HS-27A (cell line): ENCODE measurements around the gene GNGT2.
"Not testable (repeated sequence)": the region's sequence is repeated elsewhere in the genome, so short reads cannot be mapped to it uniquely, and the experiment has no call there.

Source experiments
- DNase-seq: peaks from one replicate; pipeline ENCODE4 v3.0.0-alpha.2; 2012; ENCODE audit warnings: low read depth, missing footprints

The GNGT2 gene

DNA sequence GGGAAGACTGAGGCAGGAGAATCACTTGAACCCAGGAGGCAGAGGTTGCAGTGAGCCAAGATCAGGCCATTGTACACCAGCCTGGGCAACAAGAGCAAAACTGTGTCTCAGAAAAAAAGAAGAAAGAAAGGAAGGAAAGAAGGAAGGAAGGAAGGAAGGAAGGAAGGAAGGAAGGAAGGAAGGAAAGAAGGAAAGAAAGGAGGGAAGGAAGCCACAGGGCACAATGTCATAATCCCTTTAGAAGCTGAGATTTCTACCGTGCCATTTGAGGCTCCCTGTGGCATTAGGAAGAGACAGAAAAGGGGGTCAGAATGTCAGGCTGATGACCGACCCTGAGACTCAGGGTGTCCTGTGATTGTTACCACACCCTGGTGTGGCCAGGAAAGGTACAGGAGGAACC lies 6.6 kb downstream of the GNGT2 start:
- DNase-seq: no peak

DNA sequence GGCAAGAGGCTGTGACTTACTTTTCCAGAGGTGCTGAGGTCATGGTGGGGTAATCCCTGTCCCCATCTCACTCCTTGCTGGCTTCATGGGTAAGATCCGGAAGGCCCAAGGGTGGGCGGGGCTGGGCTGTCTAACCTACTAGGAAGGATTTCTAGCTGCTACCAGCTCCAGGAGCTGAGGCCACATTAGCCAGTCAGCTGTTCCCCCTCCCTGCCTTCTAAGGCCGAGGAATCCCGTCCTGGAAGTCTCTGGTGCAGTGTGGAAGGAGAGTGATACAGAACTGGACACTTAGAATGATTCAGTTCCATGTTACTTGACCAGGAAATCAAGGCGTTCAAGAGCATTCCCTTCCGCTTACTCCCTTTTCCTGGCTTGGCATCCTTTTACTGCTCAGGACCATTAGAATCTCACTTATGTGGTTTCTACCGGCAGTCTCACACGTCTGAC lies 8.9 kb downstream of the GNGT2 start:
- DNase-seq: no peak

DNA sequence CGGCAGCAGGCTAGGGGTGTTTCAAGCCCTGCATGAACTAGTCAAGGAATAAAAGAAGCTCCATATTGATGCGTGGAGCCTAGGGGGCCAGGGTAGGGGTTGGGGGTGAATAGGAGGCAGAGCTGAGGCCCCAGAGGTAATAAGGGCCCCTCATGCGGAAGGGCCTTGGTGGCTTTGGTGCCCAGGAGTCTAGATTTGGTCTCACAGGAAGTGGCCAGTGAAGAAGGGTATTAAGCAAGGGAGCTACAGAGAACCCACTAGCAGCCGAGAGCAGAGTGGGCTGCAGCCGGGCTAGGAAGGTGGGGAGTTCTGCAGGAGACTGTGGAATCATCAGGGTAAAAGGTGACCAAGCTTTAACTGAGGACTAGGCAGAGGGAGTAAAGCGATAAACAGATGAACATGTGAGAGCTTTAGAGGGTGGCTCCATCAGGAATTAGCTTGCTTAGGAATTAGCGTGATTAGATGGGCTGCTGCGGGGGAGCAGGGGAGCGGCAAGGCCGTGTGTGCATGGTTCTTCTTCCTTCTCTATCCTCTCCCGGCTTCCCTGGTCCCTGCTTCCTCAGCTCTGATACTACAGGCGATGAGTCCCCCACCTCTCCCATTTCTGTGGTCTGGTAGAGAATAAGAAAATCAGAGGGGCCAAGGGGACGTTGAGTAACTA lies 9.8 kb downstream of the GNGT2 start:
- no peak for DNase-seq

DNA sequence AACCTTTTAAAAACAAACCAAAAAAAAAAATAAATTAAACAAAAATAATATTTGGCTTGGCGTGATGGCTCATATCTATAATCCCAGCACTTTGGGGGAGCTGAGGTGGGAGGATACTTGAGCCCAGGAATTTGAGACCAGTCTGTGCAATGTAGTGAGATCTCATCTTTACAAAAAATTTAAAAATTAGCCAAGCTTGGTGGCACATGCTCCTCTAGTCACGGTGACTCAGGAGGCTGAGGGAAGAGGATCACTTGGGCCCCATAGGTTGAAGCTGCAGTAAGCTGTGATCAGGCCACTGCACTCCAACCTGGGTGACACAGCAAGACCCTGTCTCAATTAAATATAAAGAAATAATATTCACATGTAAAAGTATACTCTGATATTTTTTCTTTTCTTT lies 12.2 kb downstream of the GNGT2 start:
- DNase-seq: no peak

DNA sequence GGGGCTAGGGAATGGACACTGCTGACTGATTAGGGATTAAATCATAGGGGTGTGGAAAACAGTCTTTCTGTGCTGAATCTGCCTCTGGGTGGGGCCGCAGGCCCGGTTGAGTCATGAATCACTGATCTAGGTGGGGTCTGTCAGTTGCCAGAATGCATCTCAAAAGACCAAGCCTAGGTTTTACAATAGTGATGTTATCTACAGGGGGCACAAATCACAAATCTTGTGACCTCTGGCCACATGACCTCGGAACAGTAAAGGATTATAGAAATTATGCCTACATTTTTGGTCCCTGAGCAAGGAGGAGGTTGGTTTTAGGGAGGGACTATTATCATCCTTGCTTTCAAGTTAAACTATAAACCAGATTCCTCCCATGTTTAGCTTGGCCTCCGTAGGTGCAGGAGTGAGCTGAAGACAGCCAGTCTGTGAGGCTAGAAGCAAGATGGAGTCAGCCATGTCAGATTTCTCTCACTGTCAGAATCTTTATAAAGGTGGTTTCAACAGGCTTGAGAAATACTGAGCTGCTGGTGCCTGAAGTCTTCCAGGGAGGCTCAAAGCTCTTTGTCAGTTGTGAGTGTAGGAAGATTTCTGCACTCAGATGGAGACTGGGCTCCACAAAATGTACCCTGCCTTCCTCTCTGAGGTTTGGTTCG lies 12.9 kb downstream of the GNGT2 start:
- DNase-seq: no peak

DNA sequence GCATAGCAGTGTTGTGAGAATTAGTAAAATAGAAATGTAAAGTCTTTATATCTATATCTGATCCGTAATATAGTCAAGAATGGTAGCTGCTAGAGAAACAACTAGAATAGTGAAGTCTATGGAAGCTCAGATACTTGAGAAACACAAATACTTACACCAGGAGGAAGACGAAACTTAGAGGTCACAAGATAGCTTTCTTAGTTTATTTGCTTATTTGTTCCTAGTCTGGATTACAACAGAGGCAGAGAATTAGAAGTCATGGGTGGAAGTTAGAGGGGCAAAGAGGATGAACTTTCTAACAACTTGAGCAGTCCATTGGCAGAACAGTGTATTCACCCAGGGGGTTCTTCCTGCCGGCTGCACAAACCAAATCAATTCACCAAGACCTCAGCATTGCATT lies 13.9 kb downstream of the GNGT2 start:
- DNase-seq: no peak

DNA sequence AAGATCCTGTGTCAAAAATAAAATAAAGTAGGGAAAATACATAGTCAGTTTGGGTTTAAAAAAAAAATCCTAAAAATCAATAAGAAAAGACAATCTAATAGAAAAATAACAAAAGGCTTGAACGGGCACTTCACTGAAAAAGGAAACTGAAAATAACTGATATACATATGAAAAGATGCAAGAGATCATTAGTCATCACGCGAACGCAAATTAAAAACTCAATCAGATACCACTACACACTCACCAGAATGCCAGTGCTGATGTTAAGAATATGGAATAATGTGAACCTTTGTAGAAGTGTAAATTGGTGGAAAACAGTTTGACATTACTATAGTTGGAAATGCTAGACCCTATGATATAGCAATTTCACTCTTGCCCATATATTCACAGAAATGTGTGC lies 14.6 kb downstream of the GNGT2 start:
- DNase-seq: no peak

DNA sequence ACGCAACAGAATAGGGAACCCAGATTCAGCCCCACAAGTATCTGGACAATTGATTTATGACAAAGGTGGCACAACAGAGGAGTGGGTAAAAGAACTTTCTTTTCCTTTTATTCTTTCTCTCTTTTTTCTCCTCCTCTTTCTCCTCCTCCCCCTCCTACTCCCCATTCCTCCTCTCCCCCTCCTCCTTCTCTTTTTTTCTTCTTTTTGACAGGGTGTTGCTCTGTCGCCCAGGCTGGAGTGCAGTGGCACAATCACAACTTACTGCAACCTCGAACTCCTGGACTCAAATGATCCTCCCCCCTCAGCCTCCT lies 16.1 kb downstream of the GNGT2 start:
- no peak for DNase-seq

DNA sequence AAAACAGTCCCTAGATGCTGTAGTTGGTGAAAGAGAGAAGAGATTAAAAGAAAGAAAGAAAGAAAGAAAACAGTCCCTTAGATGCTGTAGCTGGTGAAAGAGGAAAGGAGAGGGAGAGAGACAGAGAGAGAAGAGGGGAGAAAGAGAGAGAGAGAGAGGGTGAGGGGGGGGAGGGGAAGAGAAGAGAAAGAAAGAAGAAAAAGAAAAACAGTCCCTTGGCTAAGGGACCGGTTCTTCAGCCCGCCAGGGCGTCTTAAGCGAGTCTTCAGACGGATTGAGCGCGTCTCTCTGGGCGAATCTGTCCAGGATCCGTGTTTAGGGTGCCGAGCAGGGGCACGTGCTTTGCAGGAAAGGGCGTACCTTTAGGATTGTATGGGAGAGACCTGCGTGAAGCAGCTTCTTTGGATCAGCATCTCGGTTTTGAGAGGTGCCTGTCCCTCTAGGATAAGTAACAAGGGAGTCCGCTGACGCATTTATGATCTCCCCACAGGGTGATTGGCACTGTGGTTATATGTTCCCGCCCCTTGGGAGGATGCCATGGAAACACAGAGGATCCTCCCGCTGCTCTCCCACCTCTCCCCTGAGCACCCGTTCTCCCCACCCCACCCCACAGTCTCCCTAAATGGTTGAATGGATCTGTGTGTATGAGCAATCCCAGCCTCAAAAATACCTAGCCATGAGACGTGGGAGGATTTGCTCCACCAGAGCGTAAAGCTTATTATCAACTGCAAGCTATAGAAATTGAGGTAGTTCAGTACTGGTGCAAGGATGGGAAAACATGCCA lies 16.7 kb downstream of the GNGT2 start:
- DNase-seq: no peak

DNA sequence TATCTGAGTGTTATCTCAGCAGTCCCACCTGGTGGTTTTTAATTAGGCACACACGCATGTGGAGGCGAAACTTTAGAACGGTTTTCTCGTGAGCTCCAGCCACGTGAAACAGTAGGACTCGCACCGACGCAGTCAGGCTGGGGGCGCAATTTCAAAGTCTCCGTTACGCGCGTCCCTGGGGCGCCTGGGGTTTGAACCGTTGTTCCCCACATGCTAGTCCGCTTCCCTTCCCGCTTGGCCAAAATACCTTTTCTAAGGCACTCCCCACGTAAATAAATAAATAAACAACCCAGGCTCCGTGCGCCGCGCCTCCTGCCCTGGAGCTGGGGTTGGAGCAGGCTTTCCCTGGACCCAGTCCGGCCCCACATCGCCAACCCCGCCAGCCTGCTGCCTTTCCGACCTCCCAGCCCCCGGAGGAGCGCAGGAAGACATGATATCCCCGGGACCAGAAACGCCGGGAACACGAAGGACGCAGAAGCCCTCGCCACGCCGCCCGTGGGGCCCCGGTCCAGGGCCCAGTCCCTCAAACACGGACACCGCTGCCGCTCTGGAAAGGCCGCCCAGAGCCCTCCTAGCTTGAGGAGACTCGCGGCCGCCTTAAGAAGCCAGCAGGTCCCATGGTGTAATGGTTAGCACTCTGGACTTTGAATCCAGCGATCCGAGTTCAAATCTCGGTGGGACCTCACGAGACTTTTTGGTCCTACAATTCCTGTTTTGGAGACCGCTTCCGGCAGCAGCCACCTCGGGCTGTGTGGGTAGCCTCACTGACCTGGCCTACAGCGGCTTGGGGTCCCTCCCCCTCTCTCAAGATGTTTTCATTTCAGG lies 18.2 kb downstream of the GNGT2 start:
- peak; percentile 76 for DNase-seq

DNA sequence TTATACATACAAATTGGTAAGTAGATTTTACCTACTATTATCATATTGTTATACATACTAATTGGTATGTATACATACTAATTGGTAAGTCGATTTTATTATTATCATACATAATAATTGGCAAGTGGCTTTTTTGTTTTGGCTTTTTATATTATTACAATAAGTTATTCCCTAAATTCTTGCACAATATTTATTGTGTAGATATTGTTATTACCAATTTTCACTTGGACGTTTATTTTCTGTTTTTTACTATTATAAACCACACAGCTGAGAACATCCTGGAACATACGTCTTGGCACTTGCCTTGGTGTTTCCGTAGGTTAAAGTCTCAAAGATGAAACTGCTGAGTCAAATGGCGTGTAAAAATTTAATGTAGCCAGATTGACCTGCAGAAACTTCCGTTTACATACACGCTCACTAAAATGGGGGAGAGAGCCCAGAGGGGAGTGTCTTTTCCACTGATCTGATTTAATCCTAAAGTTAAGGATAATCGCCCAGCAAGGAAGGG lies 18.9 kb downstream of the GNGT2 start:
- no peak for DNase-seq

DNA sequence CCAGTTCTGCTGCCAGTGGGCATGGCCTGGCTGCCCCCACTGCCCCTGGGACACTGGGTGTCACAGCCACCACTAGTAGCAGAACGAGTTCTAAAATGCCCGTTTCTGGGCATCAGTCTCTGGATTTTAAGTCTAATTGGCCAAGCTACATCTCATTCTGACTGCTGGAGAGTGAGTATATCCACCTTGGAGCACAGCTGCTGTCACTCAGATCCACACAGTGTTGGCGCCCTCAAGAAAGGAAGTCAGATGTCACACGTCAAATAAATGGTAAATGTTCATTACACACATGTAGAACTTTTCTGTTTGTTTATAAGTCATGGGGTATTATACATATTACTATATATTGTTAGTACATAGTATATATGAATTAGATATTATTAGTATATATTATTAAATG lies 19.4 kb downstream of the GNGT2 start:
- no peak for DNase-seq

DNA sequence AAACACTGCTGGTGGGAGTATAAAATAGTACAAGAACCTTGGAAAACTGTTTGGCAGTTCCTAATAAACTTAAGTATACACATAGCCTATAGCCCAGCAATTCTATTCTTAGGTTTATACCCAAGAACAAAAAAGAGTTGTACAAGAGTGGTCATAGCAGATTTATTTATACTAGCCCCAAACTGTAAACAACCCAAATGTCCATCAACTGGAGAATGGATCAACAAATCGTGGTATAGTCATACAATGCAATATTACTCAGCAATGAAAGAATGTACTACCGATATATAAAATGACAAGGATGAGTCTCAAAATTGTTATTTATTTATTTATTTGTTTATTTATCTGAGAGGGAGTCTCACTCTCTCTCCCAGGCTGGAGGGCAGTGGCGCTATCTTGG lies 23.1 kb downstream of the GNGT2 start:
- no peak for DNase-seq

DNA sequence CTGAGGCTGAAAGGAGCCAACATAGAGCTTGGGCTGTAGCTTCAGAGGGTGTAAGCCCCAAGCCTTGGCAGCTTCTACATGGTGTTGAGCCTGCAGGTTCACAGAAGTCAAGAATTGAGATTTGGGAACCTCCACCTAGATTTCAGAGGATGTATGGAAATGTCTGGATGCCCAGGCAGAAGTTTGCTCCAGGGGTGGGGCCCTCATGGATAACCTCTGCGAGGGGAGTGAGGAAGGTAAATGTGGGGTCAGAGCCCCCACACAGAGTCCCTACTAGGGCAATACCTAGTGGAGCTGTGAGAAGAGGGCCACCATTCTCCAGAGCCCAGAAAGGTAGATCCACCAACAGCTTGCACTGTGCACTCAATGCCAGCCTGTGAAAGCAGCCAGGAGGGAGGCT lies 25.0 kb downstream of the GNGT2 start:
- DNase-seq: not testable (repeated sequence)

DNA sequence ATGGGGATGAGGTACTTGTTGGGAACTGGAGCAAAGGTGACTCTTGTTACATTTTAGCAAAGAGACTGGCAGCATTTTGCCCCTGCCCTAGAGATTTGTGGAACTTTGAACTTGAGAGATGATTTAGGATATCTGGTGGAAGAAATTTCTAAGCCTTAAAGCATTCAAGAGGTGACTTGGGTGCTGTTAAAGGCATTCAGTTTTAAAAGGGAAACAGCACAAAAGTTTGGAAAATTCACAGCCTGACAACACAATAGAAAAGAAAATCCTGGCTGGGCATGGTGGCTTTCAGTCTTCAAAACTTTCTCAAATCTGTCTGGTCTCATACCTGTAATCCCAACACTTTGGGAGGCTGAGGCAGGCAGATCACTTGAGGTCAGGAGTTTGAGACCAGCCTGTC lies 25.9 kb downstream of the GNGT2 start:
- DNase-seq: not testable (repeated sequence)

DNA sequence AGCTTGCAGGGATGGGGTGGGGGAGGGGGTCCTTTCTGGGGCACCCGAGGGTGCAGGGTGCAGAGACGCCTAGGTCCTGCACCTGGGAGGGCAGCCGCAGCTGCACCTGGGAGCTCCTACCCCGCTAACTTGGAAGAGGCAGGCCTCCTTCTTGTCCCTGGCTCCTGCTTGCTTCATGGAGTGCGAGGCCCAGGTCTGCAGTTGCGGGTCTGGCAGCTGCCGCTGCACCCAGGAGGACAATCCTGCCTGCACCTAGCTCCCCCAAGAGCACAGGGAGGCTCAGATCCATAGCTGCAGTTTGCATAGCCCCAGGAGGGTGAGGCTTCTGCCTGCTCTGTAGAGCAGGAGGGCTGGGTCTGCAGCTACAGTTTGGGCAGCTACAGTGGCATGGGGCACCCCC lies 26.6 kb downstream of the GNGT2 start:
- no peak for DNase-seq

DNA sequence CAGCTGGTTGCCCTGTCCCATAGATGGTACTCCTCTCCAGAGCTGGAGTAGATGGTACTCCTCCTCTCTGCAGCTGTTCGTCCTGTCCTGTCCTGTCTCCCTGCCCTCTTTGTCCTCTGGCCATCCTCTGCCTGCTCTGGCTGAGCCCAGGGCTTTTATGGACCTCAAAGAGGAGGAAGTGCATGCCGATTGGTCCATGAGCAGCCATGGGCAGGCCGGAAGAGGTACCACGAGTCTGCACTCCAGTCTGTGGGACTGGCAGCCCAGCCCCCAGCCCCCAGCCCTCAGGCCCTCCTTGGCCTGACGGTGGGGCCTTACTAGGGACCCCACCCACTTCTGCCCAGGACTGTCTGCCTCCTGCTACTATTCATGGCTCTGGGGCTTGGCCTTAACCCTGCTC lies 27.0 kb downstream of the GNGT2 start:
- no peak for DNase-seq

DNA sequence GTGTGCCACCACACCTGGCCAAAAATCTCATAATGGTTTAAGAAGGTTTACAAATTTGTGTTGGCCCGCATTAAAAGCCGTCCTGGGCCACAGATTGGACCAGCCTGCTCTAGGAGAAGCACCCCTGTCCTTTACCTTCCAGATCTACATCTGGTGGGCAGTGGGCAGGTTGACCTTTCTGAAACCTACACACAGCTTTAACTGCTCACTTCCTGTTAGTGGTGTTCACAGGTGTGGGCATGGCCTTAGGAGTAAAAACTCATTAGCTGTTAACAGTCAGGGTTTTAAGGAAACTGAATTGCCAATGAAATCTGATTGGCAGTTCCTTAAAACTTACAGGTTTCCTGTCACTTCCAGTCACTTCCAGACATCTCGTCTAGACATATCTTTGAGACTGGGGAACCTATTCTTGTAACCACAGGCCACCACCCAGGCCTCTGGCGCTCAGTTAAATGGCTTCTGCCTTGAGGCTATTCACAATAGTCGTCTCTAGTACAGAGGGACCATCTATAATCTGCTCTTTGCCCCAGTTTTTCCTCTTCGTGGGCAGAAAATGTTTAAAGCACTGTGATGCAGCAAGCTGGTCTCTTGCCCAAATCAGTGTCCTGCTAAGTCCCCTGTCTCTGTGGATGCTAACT lies 29.3 kb downstream of the GNGT2 start:
- DNase-seq: no peak

DNA sequence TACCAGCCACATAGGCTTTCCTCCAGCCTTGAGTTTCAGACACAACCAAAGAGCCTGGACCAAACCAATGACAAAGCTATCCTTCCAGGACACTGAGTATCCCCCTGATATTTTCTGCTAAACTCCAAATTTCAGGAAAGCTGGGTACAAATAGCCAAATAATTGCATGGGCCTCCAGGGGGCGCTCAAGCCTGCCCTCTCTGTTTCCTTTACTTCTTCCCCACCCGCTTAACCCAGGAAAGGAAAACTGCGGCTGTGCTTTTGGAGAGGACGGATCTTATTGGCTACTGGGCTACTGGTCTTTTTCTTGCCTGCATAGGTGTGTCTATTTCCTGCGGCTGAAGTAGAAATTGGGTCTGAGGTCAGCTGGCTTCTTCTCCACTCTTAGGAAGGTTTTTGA lies 30.1 kb downstream of the GNGT2 start:
- no peak for DNase-seq

DNA sequence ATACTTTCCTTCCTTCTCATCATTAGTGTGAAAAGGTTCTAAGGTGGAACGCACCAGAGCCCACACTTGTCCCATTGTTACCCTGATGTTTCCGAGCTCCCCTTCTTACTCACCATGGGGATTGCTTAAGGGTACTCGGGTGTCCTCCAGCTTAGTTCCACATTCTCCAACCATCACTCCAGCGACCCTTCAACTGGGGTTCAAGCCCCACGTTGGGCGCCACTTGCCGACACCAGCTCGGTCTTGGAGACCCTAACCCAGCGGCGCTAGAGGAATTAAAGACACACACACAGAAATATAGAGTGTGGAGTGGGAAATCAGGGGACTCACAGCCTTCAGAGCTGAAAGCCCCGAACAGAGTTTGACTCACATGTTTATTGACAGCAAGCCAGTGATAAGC lies 34.4 kb downstream of the GNGT2 start:
- not testable (repeated sequence) for DNase-seq

DNA sequence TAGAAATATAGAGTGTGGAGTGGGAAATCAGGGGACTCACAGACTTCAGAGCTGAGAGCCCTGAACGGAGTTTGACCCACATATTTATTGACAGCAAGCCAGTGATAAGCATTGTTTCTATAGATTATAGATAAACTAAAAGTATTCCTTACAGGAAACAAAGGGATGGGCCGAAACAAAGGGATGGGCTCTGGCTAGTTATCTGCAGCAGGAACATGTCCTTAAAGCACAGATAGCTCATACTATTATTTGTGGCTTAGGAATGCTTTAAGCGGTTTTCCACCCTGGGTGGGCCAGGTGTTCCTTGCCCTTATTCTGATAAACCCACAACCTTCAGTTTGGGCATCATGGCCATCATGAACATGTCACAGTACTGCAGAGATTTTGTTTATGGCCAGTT lies 39.7 kb downstream of the GNGT2 start:
- DNase-seq: not testable (repeated sequence)

DNA sequence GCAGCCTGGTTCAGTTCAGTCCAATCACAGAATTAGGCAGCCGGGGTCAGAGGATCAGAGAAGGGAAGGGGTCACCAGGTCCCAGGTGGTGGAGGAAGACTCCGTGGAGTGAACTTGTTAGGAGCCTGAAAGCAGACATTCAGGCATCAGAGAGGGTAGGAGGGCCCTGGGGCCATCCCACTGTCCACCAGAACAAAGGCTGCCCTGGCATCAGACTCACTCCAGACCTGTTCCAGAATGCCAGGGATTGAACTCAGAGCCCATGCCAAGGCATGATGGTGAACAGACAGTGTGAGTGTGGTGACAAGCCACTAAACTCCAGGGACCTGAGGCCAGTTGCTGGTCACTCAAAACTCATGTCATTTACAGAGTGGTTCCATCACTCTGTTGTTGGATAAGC lies 40.2 kb downstream of the GNGT2 start:
- DNase-seq: no peak
